BLaER1 (cell line): ENCODE measurements around the gene IL27RA.

Experiments used
- H3K27ac ChIP-seq: shearing (Covaris generic); formaldehyde crosslinking; 2 replicates; pipeline ENCODE4 v1.8.1; 2022
- H3K27me3 ChIP-seq: shearing (Covaris generic); formaldehyde crosslinking; 2 replicates; pipeline ENCODE4 v1.8.1; 2022
- H3K36me3 ChIP-seq: shearing (Covaris generic); formaldehyde crosslinking; 2 replicates; pipeline ENCODE4 v1.8.1; 2022
- H3K4me1 ChIP-seq: shearing (Covaris generic); formaldehyde crosslinking; 2 replicates; pipeline ENCODE4 v1.8.1; 2022
- H3K4me2 ChIP-seq: shearing (Covaris generic); formaldehyde crosslinking; 2 replicates; pipeline ENCODE4 v1.8.1; 2022
- H3K4me3 ChIP-seq: shearing (Covaris generic); formaldehyde crosslinking; 2 replicates; pipeline ENCODE4 v1.8.1; 2022
- H3K9ac ChIP-seq: shearing (Covaris generic); formaldehyde crosslinking; 2 replicates; pipeline ENCODE4 v1.8.1; 2022
- H3K9me3 ChIP-seq: shearing (Covaris generic); formaldehyde crosslinking; 2 replicates; pipeline ENCODE4 v1.8.1; 2022
- H4K20me1 ChIP-seq: shearing (Covaris generic); formaldehyde crosslinking; 2 replicates; pipeline ENCODE4 v1.8.1; 2022
- Cebpa-rat ChIP-seq: shearing (Covaris generic); IDR thresholded peaks from 2 replicates; pipeline ENCODE4 v1.8.1; 2022

Gene IL27RA

GRCh38 chr19:14091081-14091812 is 59.7 kb downstream of the IL27RA start:
- Histone ChIP-seq H3K9ac (peak overlapping the region; percentile 81), H3K4me1 (peaks cover 24% of the 10 kb centered on the region), H3K4me2 (peak overlapping the region; percentile 81), H3K27me3 (no peaks in the 10 kb centered on the region), H3K4me3 (peak overlapping the region; percentile 84), H3K36me3 (peaks cover 33% of the 10 kb centered on the region), H3K9me3 (peaks cover 15% of the 10 kb centered on the region), H4K20me1 (peaks cover 20% of the 10 kb centered on the region), H3K27ac (peak overlapping the region; percentile 84)
- TF ChIP-seq Cebpa-rat: no peak

- H4K20me1 ChIP-seq: peaks cover 20% of the 10 kb centered on the region
- H3K27ac ChIP-seq: peak overlapping the region; percentile 84
- H3K4me2 ChIP-seq: peak overlapping the region; percentile 81
- H3K4me1 ChIP-seq: peaks cover 24% of the 10 kb centered on the region
- H3K9me3 ChIP-seq: peaks cover 15% of the 10 kb centered on the region
- H3K27me3 ChIP-seq: no peaks in the 10 kb centered on the region
- peaks cover 35% of the 10 kb centered on the region for H3K36me3 ChIP-seq
- no peak for TF ChIP-seq Cebpa-rat
- H3K4me3 ChIP-seq: peak overlapping the region; percentile 84
- peak overlapping the region; percentile 81 for H3K9ac ChIP-seq
Measured at GRCh38 chr19:14091813-14092462, 60.4 kb downstream of the IL27RA start.

- Histone ChIP-seq H3K27me3 (no peaks in the 10 kb centered on the region), H4K20me1 (peaks cover 14% of the 10 kb centered on the region), H3K9me3 (peaks cover 15% of the 10 kb centered on the region), H3K9ac (no peak overlapping the region), H3K4me1 (peaks cover 21% of the 10 kb centered on the region), H3K27ac (no peak overlapping the region), H3K4me3 (no peak overlapping the region), H3K4me2 (no peak overlapping the region), H3K36me3 (peaks cover 36% of the 10 kb centered on the region)
- no peak for TF ChIP-seq Cebpa-rat
Measured at GRCh38 chr19:14093117-14093823, 61.7 kb downstream of the IL27RA start.

GRCh38 chr19:14094854-14095253 is 63.3 kb downstream of the IL27RA start:
- Histone ChIP-seq H3K4me3 (no peak overlapping the region), H3K9ac (no peak overlapping the region), H3K4me1 (peaks cover 7% of the 10 kb centered on the region), H3K27ac (no peak overlapping the region), H3K9me3 (peaks cover 15% of the 10 kb centered on the region), H3K36me3 (peaks cover 28% of the 10 kb centered on the region), H3K4me2 (no peak overlapping the region), H3K27me3 (no peaks in the 10 kb centered on the region), H4K20me1 (no peaks in the 10 kb centered on the region)
- no peak for TF ChIP-seq Cebpa-rat

- H3K36me3 ChIP-seq: peaks cover 43% of the 10 kb centered on the region
- H3K9ac ChIP-seq: no peak overlapping the region
- H4K20me1 ChIP-seq: no peaks in the 10 kb centered on the region
- H3K9me3 ChIP-seq: peaks cover 15% of the 10 kb centered on the region
- no peak overlapping the region for H3K4me2 ChIP-seq
- no peak overlapping the region for H3K27ac ChIP-seq
- H3K4me1 ChIP-seq: peaks cover 7% of the 10 kb centered on the region
- no peak overlapping the region for H3K4me3 ChIP-seq
- TF ChIP-seq Cebpa-rat: no peak
- no peaks in the 10 kb centered on the region for H3K27me3 ChIP-seq
Measured at GRCh38 chr19:14096272-14096992, 64.9 kb downstream of the IL27RA start.

- no peak overlapping the region for H3K4me2 ChIP-seq
- no peaks in the 10 kb centered on the region for H3K27me3 ChIP-seq
- H3K27ac ChIP-seq: no peak overlapping the region
- no peak overlapping the region for H3K9ac ChIP-seq
- peaks cover 55% of the 10 kb centered on the region for H3K36me3 ChIP-seq
- no peak overlapping the region for H3K4me3 ChIP-seq
- no peaks in the 10 kb centered on the region for H3K4me1 ChIP-seq
- TF ChIP-seq Cebpa-rat: no peak
- H3K9me3 ChIP-seq: peaks cover 15% of the 10 kb centered on the region
- no peaks in the 10 kb centered on the region for H4K20me1 ChIP-seq
Measured at GRCh38 chr19:14097532-14098151, 66.1 kb downstream of the IL27RA start.

- H3K4me3 ChIP-seq: no peak overlapping the region
- H3K9me3 ChIP-seq: no peaks in the 10 kb centered on the region
- H3K27ac ChIP-seq: no peak overlapping the region
- no peak for TF ChIP-seq Cebpa-rat
- H3K36me3 ChIP-seq: peaks cover 74% of the 10 kb centered on the region
- no peaks in the 10 kb centered on the region for H3K4me1 ChIP-seq
- H4K20me1 ChIP-seq: no peaks in the 10 kb centered on the region
- H3K4me2 ChIP-seq: no peak overlapping the region
- H3K9ac ChIP-seq: no peak overlapping the region
- no peaks in the 10 kb centered on the region for H3K27me3 ChIP-seq
Measured at GRCh38 chr19:14101003-14101545, 69.5 kb downstream of the IL27RA start.

GRCh38 chr19:14102102-14102696 is 70.6 kb downstream of the IL27RA start:
- no peak overlapping the region for H3K9ac ChIP-seq
- no peak overlapping the region for H3K4me3 ChIP-seq
- no peaks in the 10 kb centered on the region for H3K9me3 ChIP-seq
- no peaks in the 10 kb centered on the region for H3K4me1 ChIP-seq
- no peak overlapping the region for H3K4me2 ChIP-seq
- H4K20me1 ChIP-seq: no peaks in the 10 kb centered on the region
- H3K27me3 ChIP-seq: no peaks in the 10 kb centered on the region
- H3K36me3 ChIP-seq: peaks cover 71% of the 10 kb centered on the region
- no peak overlapping the region for H3K27ac ChIP-seq
- no peak for TF ChIP-seq Cebpa-rat

GRCh38 chr19:14102756-14103155 is 71.2 kb downstream of the IL27RA start:
- Histone ChIP-seq H3K9ac (no peak overlapping the region), H3K9me3 (no peaks in the 10 kb centered on the region), H3K36me3 (peaks cover 70% of the 10 kb centered on the region), H3K27me3 (no peaks in the 10 kb centered on the region), H3K4me2 (no peak overlapping the region), H4K20me1 (peaks cover 4% of the 10 kb centered on the region; the same call in 1 of the 2 replicates), H3K4me3 (no peak overlapping the region), H3K27ac (no peak overlapping the region), H3K4me1 (no peaks in the 10 kb centered on the region)
- no peak for TF ChIP-seq Cebpa-rat
